Measurements from ENCODE around the gene NBAS. TPM values are rescaled to one million over a fixed set of nuclear protein-coding genes. Genes with fewer than 3 reads are reported as not detected.
"Not testable (repeated sequence)": the region's sequence is repeated elsewhere in the genome, so short reads cannot be mapped to it uniquely, and the experiment has no call there.

The NBAS gene
- total and polyA plus RNA-seq, 9 donors, result 25.8 to 48.9 (median 43.4) TPM

GRCh38 chr2:15543541-15543940 lies 17.6 kb downstream of the NBAS start:
- no peaks in the 10 kb centered on the region for H3K36me3 ChIP-seq
- H3K4me1 ChIP-seq (ENCODE audit: insufficient read depth), result no peaks in the 10 kb centered on the region
- H3K27me3 ChIP-seq, result no peaks in the 10 kb centered on the region
- H3K9me3 ChIP-seq, result no peaks in the 10 kb centered on the region
- TF ChIP-seq, protein P1, sequence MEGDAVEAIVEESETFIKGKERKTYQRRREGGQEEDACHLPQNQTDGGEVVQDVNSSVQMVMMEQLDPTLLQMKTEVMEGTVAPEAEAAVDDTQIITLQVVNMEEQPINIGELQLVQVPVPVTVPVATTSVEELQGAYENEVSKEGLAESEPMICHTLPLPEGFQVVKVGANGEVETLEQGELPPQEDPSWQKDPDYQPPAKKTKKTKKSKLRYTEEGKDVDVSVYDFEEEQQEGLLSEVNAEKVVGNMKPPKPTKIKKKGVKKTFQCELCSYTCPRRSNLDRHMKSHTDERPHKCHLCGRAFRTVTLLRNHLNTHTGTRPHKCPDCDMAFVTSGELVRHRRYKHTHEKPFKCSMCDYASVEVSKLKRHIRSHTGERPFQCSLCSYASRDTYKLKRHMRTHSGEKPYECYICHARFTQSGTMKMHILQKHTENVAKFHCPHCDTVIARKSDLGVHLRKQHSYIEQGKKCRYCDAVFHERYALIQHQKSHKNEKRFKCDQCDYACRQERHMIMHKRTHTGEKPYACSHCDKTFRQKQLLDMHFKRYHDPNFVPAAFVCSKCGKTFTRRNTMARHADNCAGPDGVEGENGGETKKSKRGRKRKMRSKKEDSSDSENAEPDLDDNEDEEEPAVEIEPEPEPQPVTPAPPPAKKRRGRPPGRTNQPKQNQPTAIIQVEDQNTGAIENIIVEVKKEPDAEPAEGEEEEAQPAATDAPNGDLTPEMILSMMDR (IDR thresholded peaks at IDR 0.05), result no peak
- TF ChIP-seq POLR2A (IDR thresholded peaks at IDR 0.05) (no peak), EP300 (IDR thresholded peaks at IDR 0.05) (no peak)
- intact Hi-C loops (cut with DNase I), result no loop called here
- DNase-seq, result no peak
- WGBS, 3 donors, result 94 to 95% (median 94%) methylated on average over 6 of the region's 6 CpGs
- no peak overlapping the region for H3K4me3 ChIP-seq
- H3K27ac ChIP-seq, result no peak overlapping the region

GRCh38 chr2:15543053-15543452 lies 18.1 kb downstream of the NBAS start:
- 73 to 83% (median 82%) methylated on average over 3 of the region's 3 CpGs for WGBS, 3 donors
- no peaks in the 10 kb centered on the region for H3K9me3 ChIP-seq
- DNase-seq, result no peak
- intact Hi-C loops (cut with DNase I), result no loop called here
- H3K27ac ChIP-seq, result no peak overlapping the region
- H3K4me3 ChIP-seq, result no peak overlapping the region
- H3K27me3 ChIP-seq, result no peaks in the 10 kb centered on the region
- no peaks in the 10 kb centered on the region for H3K4me1 ChIP-seq (ENCODE audit: insufficient read depth)
- H3K36me3 ChIP-seq, result no peaks in the 10 kb centered on the region
- TF ChIP-seq, protein P1 (IDR thresholded peaks at IDR 0.05), result no peak
- TF ChIP-seq POLR2A (IDR thresholded peaks at IDR 0.05), result no peak
- no peak for TF ChIP-seq EP300 (IDR thresholded peaks at IDR 0.05)

DNA sequence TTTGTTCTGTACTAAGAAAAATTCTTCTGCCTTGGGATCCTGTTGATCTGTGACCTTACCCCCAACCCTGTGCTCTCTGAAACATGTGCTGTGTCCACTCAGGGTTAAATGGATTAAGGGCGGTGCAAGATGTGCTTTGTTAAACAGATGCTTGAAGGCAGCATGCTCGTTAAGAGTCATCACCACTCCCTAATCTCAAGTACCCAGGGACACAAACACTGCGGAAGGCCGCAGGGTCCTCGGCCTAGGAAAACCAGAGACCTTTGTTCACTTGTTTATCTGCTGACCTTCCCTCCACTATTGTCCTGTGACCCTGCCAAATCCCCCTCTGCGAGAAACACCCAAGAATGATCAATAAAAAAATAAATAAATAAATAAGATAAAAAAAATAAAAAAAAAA lies 18.9 kb downstream of the NBAS start:
- H3K27me3 ChIP-seq; H3K4me3 ChIP-seq; intact Hi-C loops (cut with DNase I); H3K27ac ChIP-seq; H3K4me1 ChIP-seq (ENCODE audit: insufficient read depth); DNase-seq; H3K36me3 ChIP-seq; H3K9me3 ChIP-seq: not testable (repeated sequence)
- WGBS, 3 donors, result 67 to 73% (median 69%) methylated on average over 1 to 5 of the region's 6 CpGs

GRCh38 chr2:15540523-15540922 lies 20.6 kb downstream of the NBAS start:
- H3K9me3 ChIP-seq; intact Hi-C loops (cut with DNase I); H3K27me3 ChIP-seq; H3K4me3 ChIP-seq; H3K4me1 ChIP-seq (ENCODE audit: insufficient read depth); DNase-seq; H3K36me3 ChIP-seq; H3K27ac ChIP-seq: not testable (repeated sequence)
- 86 to 89% (median 87%) methylated on average over 5 of the region's 5 CpGs for WGBS, 3 donors

DNA sequence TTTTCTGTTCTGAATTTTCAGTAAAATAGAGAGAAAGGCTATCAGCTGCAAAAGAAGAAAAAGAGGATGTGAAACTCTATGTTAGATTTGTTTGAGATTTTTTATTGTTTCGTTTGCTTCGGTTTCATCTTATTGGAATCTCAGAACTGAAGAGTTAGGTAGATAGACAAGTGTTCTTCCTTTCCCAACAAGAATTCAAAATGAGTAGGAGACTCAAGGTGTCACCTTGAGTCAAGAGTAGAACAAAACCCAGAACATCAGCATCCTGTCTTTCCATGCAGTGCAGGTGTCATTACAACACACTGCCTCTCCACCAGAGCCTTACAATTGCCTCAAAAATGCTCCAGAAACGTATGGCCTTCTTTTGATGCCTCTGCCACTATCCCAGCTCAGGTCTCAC lies 21.1 kb downstream of the NBAS start:
- H3K36me3 ChIP-seq, result no peaks in the 10 kb centered on the region
- H3K27ac ChIP-seq, result no peak overlapping the region
- no peaks in the 10 kb centered on the region for H3K9me3 ChIP-seq
- no peak for TF ChIP-seq POLR2A (IDR thresholded peaks at IDR 0.05)
- TF ChIP-seq, protein P1 (IDR thresholded peaks at IDR 0.05), result no peak
- TF ChIP-seq EP300 (IDR thresholded peaks at IDR 0.05), result no peak
- no peaks in the 10 kb centered on the region for H3K4me1 ChIP-seq (ENCODE audit: insufficient read depth)
- intact Hi-C loops (cut with DNase I), result no loop called here
- no peak overlapping the region for H3K4me3 ChIP-seq
- H3K27me3 ChIP-seq, result no peaks in the 10 kb centered on the region
- no peak for DNase-seq
- 90 to 95% (median 90%) methylated on average over 3 of the region's 3 CpGs for WGBS, 3 donors

DNA sequence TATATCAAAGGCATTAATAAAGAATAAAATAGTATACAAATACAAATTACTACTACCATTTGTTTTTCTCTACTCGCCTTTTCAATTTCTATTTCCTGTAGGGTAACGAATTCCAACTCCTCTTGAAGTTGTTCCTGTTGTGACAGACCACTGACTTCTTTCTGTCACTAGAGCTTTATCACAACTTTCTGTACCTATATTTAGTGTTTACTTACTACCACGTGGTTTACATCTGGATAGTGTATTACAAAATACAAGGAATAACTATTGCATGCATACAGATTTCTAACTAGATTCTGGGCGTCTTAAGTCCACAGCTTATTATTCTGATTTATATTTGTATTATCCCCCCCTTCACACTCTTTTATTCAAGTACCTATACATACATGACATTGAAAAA lies 22.3 kb downstream of the NBAS start:
- no peak overlapping the region for H3K27ac ChIP-seq
- intact Hi-C loops (cut with DNase I), result no loop called here
- H3K9me3 ChIP-seq, result no peaks in the 10 kb centered on the region
- no peaks in the 10 kb centered on the region for H3K4me1 ChIP-seq (ENCODE audit: insufficient read depth)
- H3K36me3 ChIP-seq, result no peaks in the 10 kb centered on the region
- no peak overlapping the region for H3K4me3 ChIP-seq
- TF ChIP-seq EP300 (IDR thresholded peaks at IDR 0.05) (no peak), POLR2A (IDR thresholded peaks at IDR 0.05) (no peak)
- TF ChIP-seq, protein P1 (IDR thresholded peaks at IDR 0.05), result no peak
- DNase-seq, result no peak
- 82 to 88% (median 87%) methylated on average over 4 of the region's 4 CpGs for WGBS, 3 donors
- H3K27me3 ChIP-seq, result no peaks in the 10 kb centered on the region

Measured in ovary (tissue), 9 donors.